ENCODE results near the gene UNK. TPM values are rescaled to one million over a fixed set of nuclear protein-coding genes. Genes with fewer than 3 reads are reported as not detected.

Gene UNK
- polyA plus RNA-seq, 2 of the 4 experiments (the other 2 are of a cell fraction): 27.0 to 34.5 TPM

DNA sequence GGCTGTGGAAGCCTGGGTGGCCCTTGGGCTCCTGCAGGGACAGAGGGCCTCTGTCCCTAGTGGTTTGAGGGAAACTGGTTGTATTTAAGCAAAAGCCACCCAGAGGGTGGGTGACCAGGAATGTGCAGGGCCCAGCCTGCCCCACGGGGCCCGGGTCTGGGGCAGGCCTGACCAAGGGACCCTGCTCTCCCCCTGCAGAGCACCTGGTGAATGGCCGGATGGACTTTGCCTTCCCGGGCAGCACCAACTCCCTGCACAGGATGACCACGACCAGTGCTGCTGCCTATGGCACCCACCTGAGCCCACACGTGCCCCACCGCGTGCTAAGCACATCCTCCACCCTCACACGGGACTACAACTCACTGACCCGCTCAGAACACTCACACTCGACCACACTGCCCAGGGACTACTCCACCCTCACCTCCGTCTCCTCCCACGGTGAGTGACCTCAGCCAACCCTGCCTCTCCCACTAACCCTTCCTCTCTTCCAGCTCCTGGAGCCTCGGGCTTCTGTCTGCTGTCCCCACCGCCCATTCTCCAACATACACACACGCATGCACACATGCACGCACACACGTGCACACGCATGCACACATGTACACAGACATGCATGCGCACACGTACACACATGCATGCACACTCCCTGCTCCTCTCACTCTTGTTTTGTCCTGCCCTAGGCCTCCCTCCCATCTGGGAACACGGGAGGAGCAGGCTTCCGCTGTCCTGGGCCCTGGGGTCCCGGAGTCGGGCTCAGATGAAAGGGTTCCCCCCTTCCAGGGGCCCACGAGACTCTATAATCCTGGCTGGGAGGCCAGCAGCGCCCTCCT lies 30.0 kb upstream of the UNK start:
- ATAC-seq (0 out of 6 replicates have a peak, but pooled peaks of 1 of the 2 experiments have one; percentile 1), DNase-seq (ENCODE audit: low read depth in 1 of 2, low spot score in 1 of 2) (no peak), FAIRE-seq (no peak)
- TF ChIP-seq ZNF302 (CRISPR knock-in tag; IDR thresholded peaks at IDR 0.05): no peak
- no peak for TF ChIP-seq HEYL (CRISPR knock-in tag; IDR thresholded peaks at IDR 0.05)
- no peak for TF ChIP-seq KDM1A (IDR thresholded peaks at IDR 0.05; ENCODE audit: low read depth)
- no peak for TF ChIP-seq ZFP36 (IDR thresholded peaks at IDR 0.05; ENCODE audit: borderline replicate concordance, partially characterized antibody)
- TF ChIP-seq FOXS1 (CRISPR knock-in tag; IDR thresholded peaks at IDR 0.05): no peak
- TF ChIP-seq HDAC2 (IDR thresholded peaks at IDR 0.05): no peak
- TF ChIP-seq NPAS2 (CRISPR knock-in tag; IDR thresholded peaks at IDR 0.05; ENCODE audit: borderline replicate concordance): no peak
- TF ChIP-seq MYC (IDR thresholded peaks at IDR 0.05; ENCODE audit: borderline replicate concordance, low read length): no peak
- TF ChIP-seq EP300 (IDR thresholded peaks at IDR 0.05): no peak
- TF ChIP-seq BHLHE40 (IDR thresholded peaks at IDR 0.05; ENCODE audit: low read depth, low read length): no peak
- TF ChIP-seq RCOR1 (IDR thresholded peaks at IDR 0.05; ENCODE audit: low read depth, low read length): no peak
- no peak for TF ChIP-seq PHF8 (IDR thresholded peaks at IDR 0.05; ENCODE audit: borderline replicate concordance, low read depth)
- TF ChIP-seq KDM5A (IDR thresholded peaks at IDR 0.05): no peak
- CTCF ChIA-PET: interaction anchor here (2.1 to 43.5 kb wide), 5 partner anchors 5 to 110 kb away, joined by 5 to 1931 read pairs (median 283); partner anchors contain the start of genes GALK1, RECQL5, SAP30BP and SMIM5
- POLR2A ChIA-PET: no interaction called here
- Histone ChIP-seq H3K4me2 (no peak overlapping the region), H3K4me3 (no peak overlapping the region), H3K27ac (no peak overlapping the region), H3K4me1 (peaks cover 4% of the 10 kb centered on the region; the same call in 1 of the 3 replicates), H3K9me3 (no peaks in the 10 kb centered on the region)
- 78% methylated on average over 23 of the region's 27 CpGs for WGBS (ENCODE audit: missing lambda C conversion rate)

DNA sequence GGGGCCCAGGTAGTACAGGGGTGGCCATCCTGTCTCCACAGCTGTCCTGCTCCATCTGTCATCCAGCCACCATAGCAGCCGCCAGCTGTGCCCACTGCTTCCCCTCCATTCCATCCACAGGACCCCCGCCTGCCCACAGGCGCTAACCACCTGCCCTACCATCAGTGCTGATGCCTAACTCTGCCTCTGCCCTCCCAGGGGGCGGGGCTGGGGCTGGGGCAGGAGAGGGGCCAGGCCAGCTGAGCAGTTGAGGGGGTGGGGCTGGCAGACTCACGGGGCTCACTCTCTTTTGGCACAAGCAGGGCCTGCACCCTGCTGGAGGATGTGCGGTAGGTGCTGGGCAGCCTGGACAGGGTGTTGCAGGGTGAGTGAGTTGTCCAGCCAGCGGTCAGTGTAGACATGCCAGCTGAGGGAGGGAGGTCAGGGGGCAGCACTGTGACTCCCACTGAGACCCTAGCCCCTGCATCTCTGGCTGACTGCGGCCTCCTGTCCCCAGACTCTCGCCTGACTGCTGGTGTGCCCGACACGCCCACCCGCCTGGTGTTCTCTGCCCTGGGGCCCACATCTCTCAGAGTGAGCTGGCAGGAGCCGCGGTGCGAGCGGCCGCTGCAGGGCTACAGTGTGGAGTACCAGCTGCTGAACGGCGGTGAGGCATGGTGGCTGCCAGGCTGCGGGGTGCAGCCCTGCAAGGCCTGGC lies 29.3 kb upstream of the UNK start:
- H3K4me1 ChIP-seq: no peaks in the 10 kb centered on the region
- no peak overlapping the region for H3K4me2 ChIP-seq
- FAIRE-seq (no peak), ATAC-seq (peak; percentile 45 to 63; a peak in 5 of 6 replicates), DNase-seq (ENCODE audit: low read depth in 1 of 2, low spot score in 1 of 2) (peak in 1 of 2 experiments; percentile 49)
- H3K4me3 ChIP-seq: no peak overlapping the region
- H3K27ac ChIP-seq: no peak overlapping the region
- CTCF ChIA-PET: interaction anchor here (0.8 to 43.5 kb wide), 6 partner anchors 6 to 167 kb away, joined by 3 to 1931 read pairs (median 10); partner anchors contain the start of genes GALK1, RECQL5, SAP30BP and SMIM5
- no peaks in the 10 kb centered on the region for H3K9me3 ChIP-seq
- POLR2A ChIA-PET: interaction anchor here (1.5 kb wide), 1 partner anchor 10 kb away, joined by 3 read pairs; no protein-coding TSS in a partner anchor
- 88% methylated on average over 17 of the region's 20 CpGs for WGBS (ENCODE audit: missing lambda C conversion rate)
- no peak for TF ChIP-seq RAD21 (conservative IDR thresholded peaks at IDR 0.05 in 1 of 2, IDR thresholded peaks at IDR 0.05 in 1 of 2)
- TF ChIP-seq ZC3H11A (IDR thresholded peaks at IDR 0.05): no peak
- TF ChIP-seq RFX5 (IDR thresholded peaks at IDR 0.05): no peak
- no peak for TF ChIP-seq NR3C1 (IDR thresholded peaks at IDR 0.05)
- no peak for TF ChIP-seq JUNB (IDR thresholded peaks at IDR 0.05)
- TF ChIP-seq, protein P1, sequence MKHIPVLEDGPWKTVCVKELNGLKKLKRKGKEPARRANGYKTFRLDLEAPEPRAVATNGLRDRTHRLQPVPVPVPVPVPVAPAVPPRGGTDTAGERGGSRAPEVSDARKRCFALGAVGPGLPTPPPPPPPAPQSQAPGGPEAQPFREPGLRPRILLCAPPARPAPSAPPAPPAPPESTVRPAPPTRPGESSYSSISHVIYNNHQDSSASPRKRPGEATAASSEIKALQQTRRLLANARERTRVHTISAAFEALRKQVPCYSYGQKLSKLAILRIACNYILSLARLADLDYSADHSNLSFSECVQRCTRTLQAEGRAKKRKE (CRISPR knock-in tag; IDR thresholded peaks at IDR 0.05; ENCODE audit: low read depth): no peak
- no peak for TF ChIP-seq HOXB13 (CRISPR knock-in tag; IDR thresholded peaks at IDR 0.05; ENCODE audit: low read depth)
- no peak for TF ChIP-seq KDM1A (IDR thresholded peaks at IDR 0.05; ENCODE audit: low read depth)
- TF ChIP-seq BHLHE40 (IDR thresholded peaks at IDR 0.05; ENCODE audit: low read depth, low read length): no peak
- TF ChIP-seq, protein P2, sequence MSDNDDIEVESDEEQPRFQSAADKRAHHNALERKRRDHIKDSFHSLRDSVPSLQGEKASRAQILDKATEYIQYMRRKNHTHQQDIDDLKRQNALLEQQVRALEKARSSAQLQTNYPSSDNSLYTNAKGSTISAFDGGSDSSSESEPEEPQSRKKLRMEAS (IDR thresholded peaks at IDR 0.05): no peak
- no peak for TF ChIP-seq POLR2A (IDR thresholded peaks at IDR 0.05; ENCODE audit: low read length)
- TF ChIP-seq FOXS1 (CRISPR knock-in tag; IDR thresholded peaks at IDR 0.05): no peak
- TF ChIP-seq CHD4 (IDR thresholded peaks at IDR 0.05; ENCODE audit: borderline replicate concordance): no peak
- no peak for TF ChIP-seq RNF2 (IDR thresholded peaks at IDR 0.05; ENCODE audit: borderline replicate concordance, low read depth)
- TF ChIP-seq, protein P3, sequence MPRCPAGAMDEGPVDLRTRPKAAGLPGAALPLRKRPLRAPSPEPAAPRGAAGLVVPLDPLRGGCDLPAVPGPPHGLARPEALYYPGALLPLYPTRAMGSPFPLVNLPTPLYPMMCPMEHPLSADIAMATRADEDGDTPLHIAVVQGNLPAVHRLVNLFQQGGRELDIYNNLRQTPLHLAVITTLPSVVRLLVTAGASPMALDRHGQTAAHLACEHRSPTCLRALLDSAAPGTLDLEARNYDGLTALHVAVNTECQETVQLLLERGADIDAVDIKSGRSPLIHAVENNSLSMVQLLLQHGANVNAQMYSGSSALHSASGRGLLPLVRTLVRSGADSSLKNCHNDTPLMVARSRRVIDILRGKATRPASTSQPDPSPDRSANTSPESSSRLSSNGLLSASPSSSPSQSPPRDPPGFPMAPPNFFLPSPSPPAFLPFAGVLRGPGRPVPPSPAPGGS (IDR thresholded peaks at IDR 0.05): no peak
- TF ChIP-seq HOXA7 (CRISPR knock-in tag; IDR thresholded peaks at IDR 0.05): no peak
- no peak for TF ChIP-seq GATA3 (IDR thresholded peaks at IDR 0.05; ENCODE audit: borderline replicate concordance)
